ENCODE measurements around the gene CIRBP. TPM values are rescaled to one million over a fixed set of nuclear protein-coding genes. Genes with fewer than 3 reads are reported as not detected.

Gene CIRBP
- total RNA-seq, 2 experiments from 2014 or later, result 278 to 309 TPM

- H4K20me1 ChIP-seq (ENCODE audit: insufficient read depth, low read length), result no peaks in the 10 kb centered on the region
- H3K9me3 ChIP-seq (ENCODE audit: low read length), result no peaks in the 10 kb centered on the region
- H3K36me3 ChIP-seq (ENCODE audit: insufficient read depth, low read length), result peaks cover 25% of the 10 kb centered on the region
- H3K9me2 ChIP-seq (ENCODE audit: insufficient read depth, low read length), result no peaks in the 10 kb centered on the region
- intact Hi-C loops (cut with micrococcal nuclease; ENCODE audit: unreplicated experiment), result no loop called here
- ChIA-PET POLR2A (no interaction called here), CTCF (ENCODE audit: unreplicated experiment) (no interaction called here)
- H2AFZ ChIP-seq (ENCODE audit: low read length), result no peak overlapping the region
- TF ChIP-seq, protein P1, sequence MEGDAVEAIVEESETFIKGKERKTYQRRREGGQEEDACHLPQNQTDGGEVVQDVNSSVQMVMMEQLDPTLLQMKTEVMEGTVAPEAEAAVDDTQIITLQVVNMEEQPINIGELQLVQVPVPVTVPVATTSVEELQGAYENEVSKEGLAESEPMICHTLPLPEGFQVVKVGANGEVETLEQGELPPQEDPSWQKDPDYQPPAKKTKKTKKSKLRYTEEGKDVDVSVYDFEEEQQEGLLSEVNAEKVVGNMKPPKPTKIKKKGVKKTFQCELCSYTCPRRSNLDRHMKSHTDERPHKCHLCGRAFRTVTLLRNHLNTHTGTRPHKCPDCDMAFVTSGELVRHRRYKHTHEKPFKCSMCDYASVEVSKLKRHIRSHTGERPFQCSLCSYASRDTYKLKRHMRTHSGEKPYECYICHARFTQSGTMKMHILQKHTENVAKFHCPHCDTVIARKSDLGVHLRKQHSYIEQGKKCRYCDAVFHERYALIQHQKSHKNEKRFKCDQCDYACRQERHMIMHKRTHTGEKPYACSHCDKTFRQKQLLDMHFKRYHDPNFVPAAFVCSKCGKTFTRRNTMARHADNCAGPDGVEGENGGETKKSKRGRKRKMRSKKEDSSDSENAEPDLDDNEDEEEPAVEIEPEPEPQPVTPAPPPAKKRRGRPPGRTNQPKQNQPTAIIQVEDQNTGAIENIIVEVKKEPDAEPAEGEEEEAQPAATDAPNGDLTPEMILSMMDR (conservative IDR thresholded peaks at IDR 0.05; ENCODE audit: low read length), result no peak
- no peak overlapping the region for H3K27ac ChIP-seq (ENCODE audit: low read depth, low read length, poor library complexity, severe bottlenecking)
- no TSS peak for BruUV-seq (replicated peaks)
- no peak overlapping the region for H3K4me2 ChIP-seq (ENCODE audit: low read length)
- no peaks in the 10 kb centered on the region for H3K79me2 ChIP-seq (ENCODE audit: insufficient read depth, low read depth, low read length)
- no peaks in the 10 kb centered on the region for H3K4me1 ChIP-seq (ENCODE audit: insufficient read depth, low read length, poor library complexity, severe bottlenecking)
- no peak overlapping the region for H3K4me3 ChIP-seq (ENCODE audit: low read depth, low read length, poor library complexity, severe bottlenecking)
- DNase-seq (ENCODE audit: low spot score), result no peak
Observed at GRCh38 chr19:1229924-1230782, 39.0 kb upstream of the CIRBP start.

DNA sequence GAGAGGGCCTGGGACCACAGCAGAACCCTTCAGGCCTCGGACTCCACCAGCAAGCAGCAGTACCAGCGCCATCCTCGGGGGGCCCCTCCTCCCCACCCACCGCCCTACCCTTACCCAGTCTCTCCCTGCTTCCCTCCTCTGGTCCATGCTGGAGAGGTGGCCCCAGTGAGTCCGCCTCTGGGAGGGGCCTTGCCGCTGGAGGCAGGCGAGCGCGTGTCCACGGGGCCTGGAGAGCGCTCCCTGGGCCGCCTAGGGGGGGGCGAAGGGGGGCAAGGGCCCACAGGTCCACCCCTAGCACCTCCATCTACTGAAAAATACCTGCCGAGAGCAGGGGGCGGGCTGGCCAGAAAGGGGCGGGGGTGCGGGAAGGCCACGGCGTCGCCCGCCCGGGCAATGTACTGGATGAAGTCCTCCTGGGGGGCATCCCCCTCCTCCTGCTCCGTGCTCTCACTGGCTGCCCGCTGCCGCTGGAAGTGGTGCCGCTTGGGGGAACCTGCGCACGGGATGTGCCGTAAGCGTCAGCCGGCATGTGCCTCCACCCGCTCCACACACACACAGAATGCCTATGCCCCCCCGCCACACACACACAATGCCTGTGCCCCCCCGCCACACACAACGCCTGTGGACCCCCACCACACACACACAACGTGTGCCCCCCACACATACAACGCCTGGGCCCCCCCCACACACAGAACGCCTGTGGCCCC is 38.2 kb upstream of the CIRBP start:
- Histone ChIP-seq H3K36me3 (ENCODE audit: insufficient read depth, low read length) (peaks cover 23% of the 10 kb centered on the region), H2AFZ (ENCODE audit: low read length) (no peak overlapping the region), H3K4me1 (ENCODE audit: insufficient read depth, low read length, poor library complexity, severe bottlenecking) (no peaks in the 10 kb centered on the region), H3K9me2 (ENCODE audit: insufficient read depth, low read length) (no peaks in the 10 kb centered on the region), H3K79me2 (ENCODE audit: insufficient read depth, low read depth, low read length) (no peaks in the 10 kb centered on the region), H3K4me3 (ENCODE audit: low read depth, low read length, poor library complexity, severe bottlenecking) (no peak overlapping the region), H3K4me2 (ENCODE audit: low read length) (no peak overlapping the region), H3K27ac (ENCODE audit: low read depth, low read length, poor library complexity, severe bottlenecking) (no peak overlapping the region), H4K20me1 (ENCODE audit: insufficient read depth, low read length) (no peaks in the 10 kb centered on the region), H3K9me3 (ENCODE audit: low read length) (no peaks in the 10 kb centered on the region)
- POLR2A ChIA-PET, result no interaction called here
- intact Hi-C loops (cut with micrococcal nuclease; ENCODE audit: unreplicated experiment), result no loop called here
- TF ChIP-seq, protein P1 (conservative IDR thresholded peaks at IDR 0.05; ENCODE audit: low read length), result no peak
- TF ChIP-seq EZH2phosphoT487 (IDR thresholded peaks at IDR 0.05; ENCODE audit: borderline replicate concordance, low read depth, low read length), result no peak
- BruUV-seq (replicated peaks), result no TSS peak
- CTCF ChIA-PET (ENCODE audit: unreplicated experiment), result no interaction called here
- DNase-seq (ENCODE audit: low spot score), result no peak

Measured in OCI-LY7 (cell line).